HepG2 (cell line): ENCODE data around the gene HOXC4. TPM values are rescaled to one million over a fixed set of nuclear protein-coding genes. Genes with fewer than 3 reads are reported as not detected.

Experiments
- ATAC-seq: fragments of 200-7000 bp; cut with Tn5 transposase; 3 replicates; pipeline ENCODE4 v1.9.1; 2020; ENCODE audit warnings: mild to moderate bottlenecking, moderate library complexity
- BruUV-seq: library from RNA; stranded (reverse); fragments of 400-500 nt; replicated peaks from 2 replicates; lab custom pipeline; 2021; lab: Mats Ljungman, UMichigan
- CTCF ChIA-PET: fragments of 300-600 bp; formaldehyde crosslinking; extraction: SDS; loops from one replicate; lab custom pipeline; 2021; ENCODE audit warnings: low total read pairs, inconsistent platforms, low intra/inter-chr PET ratio; lab: Yijun Ruan, JAX
- POLR2A ChIA-PET: fragments of 350-600 bp; sonication (Branson Sonifier 250); formaldehyde crosslinking; loops from one replicate; lab custom pipeline; 2020; ENCODE audit warnings: antibody characterized with exemption, inconsistent platforms; lab: Yijun Ruan, JAX
- DNase-seq: peaks from one replicate; pipeline ENCODE4 v3.0.0-alpha.2; 2015; ENCODE audit warnings: low spot score
- FAIRE-seq: peaks from 3 replicates; lab custom pipeline; 2011; peaks lifted over from hg19 to GRCh38; lab: Jason Lieb, UNC
- H2AFZ ChIP-seq: one replicate; pipeline ENCODE4 v1.6.1; 2011; ENCODE audit warnings: low read length, inconsistent platforms
- H3K27ac ChIP-seq: fragments of 300-600 bp; 3 replicates; pipeline ENCODE4 v1.8.0; 2011; ENCODE audit warnings: mixed run types, mild to moderate bottlenecking, mixed read lengths, low read length, inconsistent platforms; ENCODE audit not compliant: insufficient read depth; ENCODE audit errors: extremely low read length
- H3K27me3 ChIP-seq, 2 experiments: fragments of 200-600 bp in 1 of 2; 2 replicates in 1 of 2; 3 replicates in 1 of 2; pipeline versions ENCODE4 v1.6.0 to v1.8.0; 2011; ENCODE audit warnings: low read length in 2 of 2, mild to moderate bottlenecking in 2 of 2, moderate library complexity in 2 of 2, inconsistent platforms in 1 of 2; ENCODE audit not compliant: insufficient read depth in 2 of 2, control insufficient read depth in 1 of 2
- H3K36me3 ChIP-seq, 2 experiments: fragments of 200-600 bp in 1 of 2; replicated peaks in 1 of 2; 2 replicates in 1 of 2; 3 replicates in 1 of 2; pipeline versions ENCODE4 v1.5.1 to v1.8.0; 2011; ENCODE audit warnings: low read length in 2 of 2, inconsistent platforms in 1 of 2; ENCODE audit not compliant: insufficient read depth in 2 of 2, control insufficient read depth in 1 of 2
- H3K4me1 ChIP-seq: 2 replicates; pipeline ENCODE4 v1.5.1; 2012; ENCODE audit warnings: low read length, inconsistent platforms; ENCODE audit not compliant: insufficient read depth
- H3K4me2 ChIP-seq: 2 replicates; pipeline ENCODE4 v1.6.0; 2011; ENCODE audit warnings: low read depth, low read length, inconsistent platforms
- H3K4me3 ChIP-seq, 3 experiments: fragments of 200-600 bp in 1 of 3; sonication (generic), shearing (Covaris generic) in 1 of 3; replicated peaks in 1 of 3; 2 replicates each; pipeline ENCODE4 v1.5.1; 2011 to 2016; ENCODE audit warnings: low read length in 3 of 3, inconsistent platforms in 2 of 3, low read depth in 2 of 3, mild to moderate bottlenecking in 2 of 3, control low read depth in 1 of 3, mixed read lengths in 1 of 3; ENCODE audit not compliant: insufficient read depth in 1 of 3
- H3K79me2 ChIP-seq: one replicate; pipeline ENCODE4 v1.6.1; 2011; ENCODE audit warnings: low read length, inconsistent platforms; ENCODE audit not compliant: insufficient read depth
- H3K9ac ChIP-seq: 2 replicates; pipeline ENCODE4 v1.6.0; 2011; ENCODE audit warnings: mild to moderate bottlenecking, low read depth, low read length, inconsistent platforms; ENCODE audit not compliant: insufficient read depth
- H3K9me3 ChIP-seq: 2 replicates; pipeline ENCODE4 v1.5.1; 2012; ENCODE audit warnings: mild to moderate bottlenecking, low read length
- H4K20me1 ChIP-seq: 2 replicates; pipeline ENCODE4 v1.6.0; 2011; ENCODE audit warnings: inconsistent platforms, mild to moderate bottlenecking, low read length, moderate library complexity; ENCODE audit not compliant: insufficient read depth
- EP300 ChIP-seq, 3 experiments: sonication (generic) in 1 of 3; formaldehyde crosslinking in 1 of 3; IDR thresholded peaks; 2 replicates each; pipeline versions ENCODE4 v1.5.1 to v1.6.1; 2011 to 2020; ENCODE audit warnings: low read depth in 2 of 3, low read length in 2 of 3, borderline replicate concordance in 1 of 3, improper control_type of control experiment in 1 of 3, mild to moderate bottlenecking in 1 of 3, missing genetic modification reagents in 1 of 3, moderate library complexity in 1 of 3
- GMEB1 ChIP-seq: sonication (generic); formaldehyde crosslinking; IDR thresholded peaks from 2 replicates; pipeline ENCODE4 v1.5.1; 2020; ENCODE audit warnings: missing genetic modification reagents, mild to moderate bottlenecking, borderline replicate concordance
- MIER3 ChIP-seq: IDR thresholded peaks from 2 replicates; pipeline ENCODE4 v1.6.1; 2016; ENCODE audit warnings: missing compliant biosample characterization, borderline replicate concordance
- SALL1 ChIP-seq: sonication (generic); formaldehyde crosslinking; IDR thresholded peaks from 2 replicates; pipeline ENCODE4 v1.8.0; 2022; ENCODE audit warnings: mild to moderate bottlenecking, missing genetic modification reagents
- SALL2 ChIP-seq: sonication (generic); formaldehyde crosslinking; IDR thresholded peaks from 2 replicates; pipeline ENCODE4 v1.8.1; 2023; ENCODE audit warnings: mild to moderate bottlenecking, missing genetic modification reagents, inconsistent platforms
- ZNF296 ChIP-seq: sonication (generic); formaldehyde crosslinking; conservative IDR thresholded peaks from 2 replicates; pipeline ENCODE4 v1.5.0; 2020; ENCODE audit warnings: mild to moderate bottlenecking, missing genetic modification reagents
- ZNF451 ChIP-seq: sonication (generic); formaldehyde crosslinking; IDR thresholded peaks from 2 replicates; pipeline ENCODE4 v1.5.0; 2020; ENCODE audit warnings: mild to moderate bottlenecking, missing genetic modification reagents
- WGBS: methylation state at CpG from one replicate; pipeline ENCODE4 v1.1.6; 2017; ENCODE audit warnings: low lambda C conversion rate; 5-methylcytosine and 5-hydroxymethylcytosine counted together
- in situ Hi-C: cut with HindIII; loops from 2 replicates; pipeline ENCODE4 v1.10.0; 2017; ENCODE audit warnings: low pct_unique_long_range_greater_than_20kb; ENCODE audit not compliant: extremely low pct_ligation_motif_present
- intact Hi-C: fragments of 100-400 bp; cut with micrococcal nuclease; formaldehyde crosslinking; loops from one replicate; pipeline ENCODE4 v1.10.0; 2022; ENCODE audit not compliant: unreplicated experiment
- polyA plus RNA-seq, 8 experiments: library from polyadenylated mRNA; depleted of rRNA in 3 of 8; stranded (reverse) in 7 of 8; unstranded in 1 of 8; fragments of >200 nt; fragmentation: Illumina TruSeq in 4 of 8; extraction: Trizol in 4 of 8; gene quantifications; 2 replicates each; pipeline versions ENCODE4 v1.2.1 to v1.2.3, GENCODE V29; 2011 to 2016; ENCODE audit warnings: low read depth in 4 of 8, missing spikeins in 1 of 8, mixed read lengths in 1 of 8; ENCODE audit not compliant: insufficient read depth in 1 of 8
- total RNA-seq, 5 experiments: library from RNA; depleted of rRNA; stranded (reverse); fragments of >200 nt; fragmentation: Illumina TruSeq; extraction: Trizol; gene quantifications; 2 replicates each; pipeline ENCODE4 v1.2.3, GENCODE V29; 2016; ENCODE audit warnings: low read depth in 1 of 5

The HOXC4 gene
- total and polyA plus RNA-seq, 2 of the 13 experiments (the other 11 are each of a cell fraction or from before 2014, with no cell fraction given) = not detected

- Histone ChIP-seq H3K4me2 (no peak overlapping the region), H2AFZ (no peak overlapping the region), H4K20me1 (no peaks in the 10 kb centered on the region), H3K36me3 (no peaks in the 10 kb centered on the region), H3K79me2 (no peaks in the 10 kb centered on the region), H3K9ac (no peak overlapping the region), H3K4me3 (no peak overlapping the region), H3K27ac (no peak overlapping the region), H3K4me1 (peaks cover 7% of the 10 kb centered on the region; the same call in 1 of the 2 replicates), H3K9me3 (no peaks in the 10 kb centered on the region), H3K27me3 (peaks cover 8 to 74% of the 10 kb centered on the region in 2 experiments)
- ATAC-seq (no peak), FAIRE-seq (no peak), DNase-seq (no peak)
- BruUV-seq = no TSS peak
- 18% methylated on average over 2 of the region's 6 CpGs for WGBS
- CTCF ChIA-PET = no interaction called here
- in situ Hi-C loops (no loop called here), intact Hi-C loops (no loop called here)
- POLR2A ChIA-PET = no interaction called here
- TF ChIP-seq EP300 (IDR thresholded peaks at IDR 0.05; ENCODE audit: low read depth in 2 of 2, low read length in 2 of 2) (no peak), EP300 (CRISPR knock-in tag; IDR thresholded peaks at IDR 0.05; ENCODE audit: borderline replicate concordance) (no peak), SALL2 (CRISPR knock-in tag) (no peak), GMEB1 (CRISPR knock-in tag) (no peak), ZNF296 (CRISPR knock-in tag) (no peak), ZNF451 (no peak), SALL1 (CRISPR knock-in tag) (no peak), MIER3 (CRISPR knock-in tag) (no peak)
These were observed 17.9 kb upstream of the HOXC4 start for GRCh38 chr12:54035568-54036264.
